Mesendoderm (in vitro differentiated cells): ENCODE data around the gene TERC.

ENCODE experiments used
- DNase-seq: peaks from one replicate; pipeline ENCODE4 v3.0.0; 2013
- H2AK5ac ChIP-seq: 2 replicates; pipeline ENCODE4 v1.6.1; 2013; ENCODE audit warnings: low read length, inconsistent platforms
- H2BK120ac ChIP-seq: 2 replicates; pipeline ENCODE4 v1.6.1; 2013; ENCODE audit warnings: low read depth, mild to moderate bottlenecking, low read length, moderate library complexity, mixed read lengths
- H2BK15ac ChIP-seq: replicated peaks from 2 replicates; pipeline ENCODE4 v1.6.1; 2013; ENCODE audit warnings: low read depth, mild to moderate bottlenecking, moderate library complexity
- H2BK5ac ChIP-seq: 2 replicates; pipeline ENCODE4 v1.6.1; 2013; ENCODE audit warnings: low read length, inconsistent platforms
- H3K18ac ChIP-seq: 2 replicates; pipeline ENCODE4 v1.6.1; 2013; ENCODE audit warnings: mild to moderate bottlenecking, low read length, mixed read lengths
- H3K23ac ChIP-seq: one replicate; pipeline ENCODE4 v1.6.1; 2013; ENCODE audit warnings: low read length
- H3K27ac ChIP-seq: 2 replicates; pipeline ENCODE4 v1.5.1; 2013; ENCODE audit warnings: low read depth, mild to moderate bottlenecking, inconsistent platforms, low read length, moderate library complexity
- H3K27me3 ChIP-seq: 2 replicates; pipeline ENCODE4 v1.6.1; 2013; ENCODE audit warnings: low read length, control low read depth, mild to moderate bottlenecking, inconsistent platforms; ENCODE audit not compliant: insufficient read depth, poor library complexity
- H3K36me3 ChIP-seq: 2 replicates; pipeline ENCODE4 v1.6.1; 2013; ENCODE audit warnings: low read length, inconsistent platforms; ENCODE audit not compliant: control insufficient read depth, insufficient read depth
- H3K4ac ChIP-seq: one replicate; pipeline ENCODE4 v1.6.1; 2013; ENCODE audit warnings: low read depth, mild to moderate bottlenecking, low read length, moderate library complexity
- H3K4me1 ChIP-seq: 2 replicates; pipeline ENCODE4 v1.6.1; 2013; ENCODE audit warnings: low read depth, low read length, inconsistent platforms; ENCODE audit not compliant: control insufficient read depth
- H3K4me2 ChIP-seq: 2 replicates; pipeline ENCODE4 v1.6.1; 2013; ENCODE audit warnings: low read length
- H3K4me3 ChIP-seq: 2 replicates; pipeline ENCODE4 v1.5.1; 2013; ENCODE audit warnings: mild to moderate bottlenecking, low read length
- H3K56ac ChIP-seq: one replicate; pipeline ENCODE4 v1.6.1; 2013; ENCODE audit warnings: low read length
- H3K79me1 ChIP-seq: 2 replicates; pipeline ENCODE4 v1.6.1; 2013; ENCODE audit warnings: low read length, inconsistent platforms
- H3K79me2 ChIP-seq: 2 replicates; pipeline ENCODE4 v1.6.1; 2013; ENCODE audit warnings: mild to moderate bottlenecking, low read length; ENCODE audit not compliant: control insufficient read depth, insufficient read depth
- H3K9ac ChIP-seq: 2 replicates; pipeline ENCODE4 v1.6.1; 2013; ENCODE audit warnings: low read length, inconsistent platforms
- H4K5ac ChIP-seq: one replicate; pipeline ENCODE4 v1.6.1; 2013; ENCODE audit warnings: low read length
- H4K8ac ChIP-seq: one replicate; pipeline ENCODE4 v1.6.1; 2013; ENCODE audit warnings: low read depth, mild to moderate bottlenecking, control low read depth, low read length, moderate library complexity
- WGBS: extraction: QIAGEN DNeasy Blood & Tissue Kit; methylation state at CpG from one replicate; pipeline ENCODE4 v1.1.7; 2013; ENCODE audit warnings: low lambda C conversion rate, missing lambda C conversion rate; ENCODE audit not compliant: insufficient coverage; ENCODE audit errors: extremely low coverage; 5-methylcytosine and 5-hydroxymethylcytosine counted together

TERC gene

GRCh38 chr3:169809230-169809795 is 44.5 kb upstream of the TERC start:
- Histone ChIP-seq H3K27me3 (no peaks in the 10 kb centered on the region), H3K36me3 (no peaks in the 10 kb centered on the region), H4K8ac (no peak overlapping the region), H3K4ac (no peak overlapping the region), H3K27ac (no peak overlapping the region), H3K79me1 (no peaks in the 10 kb centered on the region), H2BK120ac (no peak overlapping the region), H3K9ac (no peak overlapping the region), H2BK15ac (no peak overlapping the region), H3K23ac (no peak overlapping the region), H3K4me3 (no peak overlapping the region), H2AK5ac (no peak overlapping the region), H3K18ac (no peak overlapping the region), H2BK5ac (no peak overlapping the region), H3K56ac (no peak overlapping the region), H4K5ac (no peak overlapping the region), H3K4me1 (no peaks in the 10 kb centered on the region), H3K79me2 (no peaks in the 10 kb centered on the region), H3K4me2 (no peak overlapping the region)
- no CpG with 5 or more reads among the region's 2 CpGs for WGBS
- no peak for DNase-seq

GRCh38 chr3:169804681-169805080 is 39.8 kb upstream of the TERC start:
- Histone ChIP-seq H3K79me1 (no peaks in the 10 kb centered on the region), H3K9ac (no peak overlapping the region), H3K4me2 (no peak overlapping the region), H3K18ac (no peak overlapping the region), H2AK5ac (no peak overlapping the region), H3K56ac (no peak overlapping the region), H3K79me2 (no peaks in the 10 kb centered on the region), H3K4ac (no peak overlapping the region), H2BK15ac (no peak overlapping the region), H3K27ac (no peak overlapping the region), H3K23ac (no peak overlapping the region), H3K4me3 (no peak overlapping the region), H4K8ac (no peak overlapping the region), H2BK120ac (no peak overlapping the region), H2BK5ac (no peak overlapping the region), H3K27me3 (no peaks in the 10 kb centered on the region), H4K5ac (no peak overlapping the region), H3K4me1 (no peaks in the 10 kb centered on the region), H3K36me3 (no peaks in the 10 kb centered on the region)
- no peak for DNase-seq
- WGBS: no CpG with 5 or more reads among the region's 3 CpGs

GRCh38 chr3:169792359-169792758 is 27.5 kb upstream of the TERC start:
- Histone ChIP-seq H2AK5ac (no peak overlapping the region), H4K8ac (no peak overlapping the region), H3K27me3 (no peaks in the 10 kb centered on the region), H3K27ac (no peak overlapping the region), H2BK15ac (no peak overlapping the region), H3K4me1 (no peaks in the 10 kb centered on the region), H3K79me1 (no peaks in the 10 kb centered on the region), H3K9ac (no peak overlapping the region), H3K36me3 (no peaks in the 10 kb centered on the region), H3K79me2 (no peaks in the 10 kb centered on the region), H3K23ac (no peak overlapping the region), H2BK5ac (no peak overlapping the region), H3K56ac (no peak overlapping the region), H3K4me2 (no peak overlapping the region), H3K18ac (no peak overlapping the region), H3K4me3 (no peak overlapping the region), H2BK120ac (no peak overlapping the region), H3K4ac (no peak overlapping the region), H4K5ac (no peak overlapping the region)
- WGBS: no CpG with 5 or more reads among the region's 1 CpG
- DNase-seq: no peak

- H3K79me2 ChIP-seq: no peaks in the 10 kb centered on the region
- no peak overlapping the region for H2BK15ac ChIP-seq
- H3K27ac ChIP-seq: no peak overlapping the region
- H3K4me3 ChIP-seq: no peak overlapping the region
- no peak overlapping the region for H4K5ac ChIP-seq
- no peak overlapping the region for H3K18ac ChIP-seq
- no peaks in the 10 kb centered on the region for H3K4me1 ChIP-seq
- no peak for DNase-seq
- H3K4me2 ChIP-seq: no peak overlapping the region
- H3K27me3 ChIP-seq: no peaks in the 10 kb centered on the region
- WGBS: no CpG with 5 or more reads among the region's 4 CpGs
- H3K79me1 ChIP-seq: no peaks in the 10 kb centered on the region
- no peak overlapping the region for H2AK5ac ChIP-seq
- H2BK120ac ChIP-seq: no peak overlapping the region
- no peak overlapping the region for H2BK5ac ChIP-seq
- no peak overlapping the region for H4K8ac ChIP-seq
- no peak overlapping the region for H3K23ac ChIP-seq
- no peak overlapping the region for H3K56ac ChIP-seq
- no peak overlapping the region for H3K4ac ChIP-seq
- H3K9ac ChIP-seq: no peak overlapping the region
- H3K36me3 ChIP-seq: peaks cover 1% of the 10 kb centered on the region
Observed at GRCh38 chr3:169790687-169791429, 26.0 kb upstream of the TERC start.

- no peak overlapping the region for H3K27ac ChIP-seq
- DNase-seq: no peak
- H4K8ac ChIP-seq: no peak overlapping the region
- no peak overlapping the region for H3K9ac ChIP-seq
- no peak overlapping the region for H2BK15ac ChIP-seq
- no peak overlapping the region for H3K23ac ChIP-seq
- H3K79me2 ChIP-seq: no peaks in the 10 kb centered on the region
- H3K36me3 ChIP-seq: peaks cover 1% of the 10 kb centered on the region
- no peak overlapping the region for H3K4ac ChIP-seq
- H3K4me3 ChIP-seq: no peak overlapping the region
- no peaks in the 10 kb centered on the region for H3K79me1 ChIP-seq
- no peak overlapping the region for H2BK120ac ChIP-seq
- H2BK5ac ChIP-seq: no peak overlapping the region
- H3K56ac ChIP-seq: no peak overlapping the region
- no peak overlapping the region for H3K18ac ChIP-seq
- H2AK5ac ChIP-seq: no peak overlapping the region
- no peak overlapping the region for H3K4me2 ChIP-seq
- no peaks in the 10 kb centered on the region for H3K4me1 ChIP-seq
- no peaks in the 10 kb centered on the region for H3K27me3 ChIP-seq
- H4K5ac ChIP-seq: no peak overlapping the region
Observed at GRCh38 chr3:169790219-169790618, 25.4 kb upstream of the TERC start.

- H3K23ac ChIP-seq: no peak overlapping the region
- H3K4ac ChIP-seq: no peak overlapping the region
- DNase-seq: no peak
- H3K27ac ChIP-seq: no peak overlapping the region
- no peak overlapping the region for H2BK120ac ChIP-seq
- no peak overlapping the region for H2BK15ac ChIP-seq
- H4K5ac ChIP-seq: no peak overlapping the region
- H2BK5ac ChIP-seq: no peak overlapping the region
- no peak overlapping the region for H3K9ac ChIP-seq
- WGBS: no CpG with 5 or more reads among the region's 1 CpG
- H3K4me1 ChIP-seq: no peaks in the 10 kb centered on the region
- no peak overlapping the region for H3K18ac ChIP-seq
- H3K4me2 ChIP-seq: no peak overlapping the region
- H3K4me3 ChIP-seq: no peak overlapping the region
- H2AK5ac ChIP-seq: no peak overlapping the region
- H3K56ac ChIP-seq: no peak overlapping the region
- no peaks in the 10 kb centered on the region for H3K27me3 ChIP-seq
- no peaks in the 10 kb centered on the region for H3K79me1 ChIP-seq
- no peaks in the 10 kb centered on the region for H3K79me2 ChIP-seq
- peaks cover 1% of the 10 kb centered on the region for H3K36me3 ChIP-seq
- H4K8ac ChIP-seq: no peak overlapping the region
Observed at GRCh38 chr3:169787791-169788190, 22.9 kb upstream of the TERC start.
